Adipocyte (in vitro differentiated cells): ENCODE results near the gene PAX4.

ENCODE experiments used
- DNase-seq: peaks from one replicate; pipeline ENCODE4 v3.0.0-alpha.2; 2015; ENCODE audit warnings: low read depth
- H3K27me3 ChIP-seq: replicated peaks from 2 replicates; pipeline ENCODE4 v1.7.0; 2013; ENCODE audit warnings: mild to moderate bottlenecking, low read length, moderate library complexity; ENCODE audit not compliant: control insufficient read depth, insufficient read depth
- H3K36me3 ChIP-seq: 2 replicates; pipeline ENCODE4 v1.7.0; 2013; ENCODE audit warnings: low read length, mild to moderate bottlenecking, moderate library complexity; ENCODE audit not compliant: control insufficient read depth, insufficient read depth, severe bottlenecking
- H3K4me1 ChIP-seq: 2 replicates; pipeline ENCODE4 v1.7.0; 2013; ENCODE audit warnings: mild to moderate bottlenecking, low read length, moderate library complexity; ENCODE audit not compliant: control insufficient read depth, insufficient read depth
- H3K4me3 ChIP-seq: 2 replicates; pipeline ENCODE4 v1.7.0; 2013; ENCODE audit warnings: mild to moderate bottlenecking, low read length, moderate library complexity
- H3K9ac ChIP-seq: 2 replicates; pipeline ENCODE4 v1.7.0; 2013; ENCODE audit warnings: mild to moderate bottlenecking, low read length, moderate library complexity
- H3K9me3 ChIP-seq: 2 replicates; pipeline ENCODE4 v1.7.0; 2013; ENCODE audit warnings: mild to moderate bottlenecking, low read length, moderate library complexity; ENCODE audit not compliant: control insufficient read depth

The PAX4 gene

GRCh38 chr7:127651556-127652332 is 33.8 kb upstream of the PAX4 start, which contains the start of gene SND1:
Gene SND1 (plus strand): TSS chr7:127652194. CDS start chr7:127652374, 180 bp downstream.
- H3K27me3 ChIP-seq = no peaks in the 10 kb centered on the region
- no peaks in the 10 kb centered on the region for H3K36me3 ChIP-seq
- H3K4me1 ChIP-seq = peaks cover 33% of the 10 kb centered on the region
- peak within 1 kb of the TSS; percentile 93 for H3K9ac ChIP-seq
- peak; percentile 98 for DNase-seq
- H3K9me3 ChIP-seq = no peaks in the 10 kb centered on the region
- H3K4me3 ChIP-seq = peak within 1 kb of the TSS; percentile 94

GRCh38 chr7:127650847-127651555 is 33.1 kb upstream of the PAX4 start:
- Histone ChIP-seq H3K36me3 (no peaks in the 10 kb centered on the region), H3K4me1 (peaks cover 33% of the 10 kb centered on the region), H3K27me3 (no peaks in the 10 kb centered on the region), H3K9me3 (no peaks in the 10 kb centered on the region), H3K9ac (peak overlapping the region; percentile 93), H3K4me3 (peak overlapping the region; percentile 94)
- no peak for DNase-seq

GRCh38 chr7:127648986-127649385 is 31.0 kb upstream of the PAX4 start:
- H3K27me3 ChIP-seq = no peaks in the 10 kb centered on the region
- DNase-seq = no peak

GRCh38 chr7:127647636-127648035 is 29.7 kb upstream of the PAX4 start:
- H3K4me3 ChIP-seq = no peak overlapping the region
- no peaks in the 10 kb centered on the region for H3K36me3 ChIP-seq
- H3K9me3 ChIP-seq = no peaks in the 10 kb centered on the region
- no peaks in the 10 kb centered on the region for H3K27me3 ChIP-seq
- no peak for DNase-seq
- H3K9ac ChIP-seq = no peak overlapping the region
- peaks cover 12% of the 10 kb centered on the region for H3K4me1 ChIP-seq

More at GRCh38 chr7:127648986-127649385, 31.0 kb upstream of the PAX4 start:
- no peaks in the 10 kb centered on the region for H3K9me3 ChIP-seq
- no peak overlapping the region for H3K4me3 ChIP-seq
- peaks cover 23% of the 10 kb centered on the region for H3K4me1 ChIP-seq
- H3K9ac ChIP-seq = no peak overlapping the region
- H3K36me3 ChIP-seq = no peaks in the 10 kb centered on the region

GRCh38 chr7:127644484-127644883 is 26.5 kb upstream of the PAX4 start:
- Histone ChIP-seq H3K4me3 (no peak overlapping the region), H3K4me1 (peaks cover 13% of the 10 kb centered on the region), H3K36me3 (no peaks in the 10 kb centered on the region), H3K9me3 (no peaks in the 10 kb centered on the region), H3K27me3 (no peaks in the 10 kb centered on the region), H3K9ac (peak overlapping the region; percentile 57)
- DNase-seq = peak; percentile 56

- Histone ChIP-seq H3K9ac (no peak overlapping the region), H3K4me1 (peaks cover 17% of the 10 kb centered on the region), H3K36me3 (no peaks in the 10 kb centered on the region), H3K27me3 (no peaks in the 10 kb centered on the region), H3K4me3 (no peak overlapping the region), H3K9me3 (no peaks in the 10 kb centered on the region)
- no peak for DNase-seq
Measured at GRCh38 chr7:127638197-127638596, 20.3 kb upstream of the PAX4 start.

GRCh38 chr7:127635659-127636285 is 17.8 kb upstream of the PAX4 start:
- no peak overlapping the region for H3K9ac ChIP-seq
- H3K9me3 ChIP-seq = no peaks in the 10 kb centered on the region
- no peaks in the 10 kb centered on the region for H3K27me3 ChIP-seq
- no peaks in the 10 kb centered on the region for H3K36me3 ChIP-seq
- no peak overlapping the region for H3K4me3 ChIP-seq
- DNase-seq = no peak
- H3K4me1 ChIP-seq = peaks cover 17% of the 10 kb centered on the region

GRCh38 chr7:127632276-127632910 is 14.5 kb upstream of the PAX4 start:
- Histone ChIP-seq H3K9ac (no peak overlapping the region), H3K27me3 (no peaks in the 10 kb centered on the region), H3K36me3 (no peaks in the 10 kb centered on the region), H3K9me3 (no peaks in the 10 kb centered on the region), H3K4me1 (peaks cover 17% of the 10 kb centered on the region), H3K4me3 (no peak overlapping the region)
- DNase-seq = peak; percentile 44

GRCh38 chr7:127629268-127629854 is 11.4 kb upstream of the PAX4 start:
- Histone ChIP-seq H3K4me1 (peaks cover 8% of the 10 kb centered on the region), H3K9ac (no peak overlapping the region), H3K27me3 (no peaks in the 10 kb centered on the region), H3K4me3 (no peak overlapping the region), H3K9me3 (no peaks in the 10 kb centered on the region), H3K36me3 (no peaks in the 10 kb centered on the region)
- no peak for DNase-seq

GRCh38 chr7:127628445-127628844 is 10.5 kb upstream of the PAX4 start:
- H3K27me3 ChIP-seq = no peaks in the 10 kb centered on the region
- DNase-seq = no peak
- peaks cover 8% of the 10 kb centered on the region for H3K4me1 ChIP-seq
- H3K9me3 ChIP-seq = no peaks in the 10 kb centered on the region
- H3K36me3 ChIP-seq = no peaks in the 10 kb centered on the region
- no peak overlapping the region for H3K9ac ChIP-seq
- H3K4me3 ChIP-seq = no peak overlapping the region
